ENCODE measurements around the gene PARP1.

PARP1 gene

GRCh38 chr1:226364901-226365565, 42.9 kb downstream of the PARP1 start:
- Mint-ChIP-seq H3K27me3 (ENCODE audit: low read depth) (no peaks in the 10 kb centered on the region), H3K36me3 (ENCODE audit: low read depth) (peaks cover 60% of the 10 kb centered on the region), H3K27ac (no peak overlapping the region), H3K9me3 (no peaks in the 10 kb centered on the region), H3K4me1 (ENCODE audit: low read depth) (no peaks in the 10 kb centered on the region), H3K4me3 (no peak overlapping the region)

- H3K4me1 Mint-ChIP-seq (ENCODE audit: low read depth), result no peaks in the 10 kb centered on the region
- peaks cover 62% of the 10 kb centered on the region for H3K36me3 Mint-ChIP-seq (ENCODE audit: low read depth)
- no peak overlapping the region for H3K27ac Mint-ChIP-seq
- H3K9me3 Mint-ChIP-seq, result no peaks in the 10 kb centered on the region
- H3K4me3 Mint-ChIP-seq, result no peak overlapping the region
- H3K27me3 Mint-ChIP-seq (ENCODE audit: low read depth), result no peaks in the 10 kb centered on the region
These were observed 43.4 kb downstream of the PARP1 start for GRCh38 chr1:226364514-226364899.

GRCh38 chr1:226363801-226364513, 43.9 kb downstream of the PARP1 start:
- Mint-ChIP-seq H3K4me1 (ENCODE audit: low read depth) (no peaks in the 10 kb centered on the region), H3K27ac (no peak overlapping the region), H3K4me3 (no peak overlapping the region), H3K36me3 (ENCODE audit: low read depth) (peaks cover 67% of the 10 kb centered on the region), H3K9me3 (no peaks in the 10 kb centered on the region), H3K27me3 (ENCODE audit: low read depth) (no peaks in the 10 kb centered on the region)

GRCh38 chr1:226362891-226363447, 44.9 kb downstream of the PARP1 start:
- no peaks in the 10 kb centered on the region for H3K27me3 Mint-ChIP-seq (ENCODE audit: low read depth)
- H3K4me3 Mint-ChIP-seq, result no peak overlapping the region
- H3K27ac Mint-ChIP-seq, result no peak overlapping the region
- no peaks in the 10 kb centered on the region for H3K4me1 Mint-ChIP-seq (ENCODE audit: low read depth)
- no peaks in the 10 kb centered on the region for H3K9me3 Mint-ChIP-seq
- H3K36me3 Mint-ChIP-seq (ENCODE audit: low read depth), result peaks cover 67% of the 10 kb centered on the region

GRCh38 chr1:226362361-226362760, 45.5 kb downstream of the PARP1 start:
- H3K4me3 Mint-ChIP-seq, result no peak overlapping the region
- H3K9me3 Mint-ChIP-seq, result no peaks in the 10 kb centered on the region
- H3K27ac Mint-ChIP-seq, result no peak overlapping the region
- no peaks in the 10 kb centered on the region for H3K4me1 Mint-ChIP-seq (ENCODE audit: low read depth)
- H3K36me3 Mint-ChIP-seq (ENCODE audit: low read depth), result peaks cover 62% of the 10 kb centered on the region
- no peaks in the 10 kb centered on the region for H3K27me3 Mint-ChIP-seq (ENCODE audit: low read depth)

- no peak overlapping the region for H3K4me3 Mint-ChIP-seq
- no peaks in the 10 kb centered on the region for H3K27me3 Mint-ChIP-seq (ENCODE audit: low read depth)
- no peaks in the 10 kb centered on the region for H3K9me3 Mint-ChIP-seq
- no peak overlapping the region for H3K27ac Mint-ChIP-seq
- no peaks in the 10 kb centered on the region for H3K4me1 Mint-ChIP-seq (ENCODE audit: low read depth)
- H3K36me3 Mint-ChIP-seq (ENCODE audit: low read depth), result peaks cover 52% of the 10 kb centered on the region
These were observed 47.7 kb downstream of the PARP1 start for GRCh38 chr1:226360106-226360746.

- Mint-ChIP-seq H3K4me3 (no peak overlapping the region), H3K4me1 (ENCODE audit: low read depth) (no peaks in the 10 kb centered on the region), H3K27me3 (ENCODE audit: low read depth) (no peaks in the 10 kb centered on the region), H3K9me3 (no peaks in the 10 kb centered on the region), H3K27ac (no peak overlapping the region), H3K36me3 (ENCODE audit: low read depth) (peaks cover 31% of the 10 kb centered on the region)
These were observed 50.5 kb downstream of the PARP1 start for GRCh38 chr1:226357416-226357815.

- no peak overlapping the region for H3K27ac Mint-ChIP-seq
- peaks cover 17% of the 10 kb centered on the region for H3K36me3 Mint-ChIP-seq (ENCODE audit: low read depth)
- H3K4me3 Mint-ChIP-seq, result no peak overlapping the region
- H3K27me3 Mint-ChIP-seq (ENCODE audit: low read depth), result no peaks in the 10 kb centered on the region
- H3K9me3 Mint-ChIP-seq, result no peaks in the 10 kb centered on the region
- H3K4me1 Mint-ChIP-seq (ENCODE audit: low read depth), result no peaks in the 10 kb centered on the region
These were observed 52.0 kb downstream of the PARP1 start for GRCh38 chr1:226355669-226356551.

GRCh38 chr1:226355016-226355415, 52.9 kb downstream of the PARP1 start:
- Mint-ChIP-seq H3K36me3 (ENCODE audit: low read depth) (peaks cover 13% of the 10 kb centered on the region), H3K4me1 (ENCODE audit: low read depth) (no peaks in the 10 kb centered on the region), H3K27ac (no peak overlapping the region), H3K27me3 (ENCODE audit: low read depth) (no peaks in the 10 kb centered on the region), H3K4me3 (no peak overlapping the region), H3K9me3 (no peaks in the 10 kb centered on the region)

- H3K36me3 Mint-ChIP-seq (ENCODE audit: low read depth), result peaks cover 5% of the 10 kb centered on the region
- H3K4me3 Mint-ChIP-seq, result no peak overlapping the region
- no peaks in the 10 kb centered on the region for H3K27me3 Mint-ChIP-seq (ENCODE audit: low read depth)
- H3K9me3 Mint-ChIP-seq, result no peaks in the 10 kb centered on the region
- no peak overlapping the region for H3K27ac Mint-ChIP-seq
- H3K4me1 Mint-ChIP-seq (ENCODE audit: low read depth), result no peaks in the 10 kb centered on the region
These were observed 54.0 kb downstream of the PARP1 start for GRCh38 chr1:226353698-226354525.

GRCh38 chr1:226351709-226352108, 56.2 kb downstream of the PARP1 start:
- Mint-ChIP-seq H3K4me3 (no peak overlapping the region), H3K4me1 (ENCODE audit: low read depth) (no peaks in the 10 kb centered on the region), H3K9me3 (no peaks in the 10 kb centered on the region), H3K27me3 (ENCODE audit: low read depth) (no peaks in the 10 kb centered on the region), H3K36me3 (ENCODE audit: low read depth) (no peaks in the 10 kb centered on the region), H3K27ac (no peak overlapping the region)

- no peaks in the 10 kb centered on the region for H3K4me1 Mint-ChIP-seq (ENCODE audit: low read depth)
- no peak overlapping the region for H3K27ac Mint-ChIP-seq
- H3K4me3 Mint-ChIP-seq, result no peak overlapping the region
- H3K27me3 Mint-ChIP-seq (ENCODE audit: low read depth), result no peaks in the 10 kb centered on the region
- no peaks in the 10 kb centered on the region for H3K9me3 Mint-ChIP-seq
- H3K36me3 Mint-ChIP-seq (ENCODE audit: low read depth), result no peaks in the 10 kb centered on the region
These were observed 57.4 kb downstream of the PARP1 start for GRCh38 chr1:226350519-226350865.

GRCh38 chr1:226349801-226350518, 57.9 kb downstream of the PARP1 start:
- H3K36me3 Mint-ChIP-seq (ENCODE audit: low read depth), result no peaks in the 10 kb centered on the region
- no peak overlapping the region for H3K27ac Mint-ChIP-seq
- no peak overlapping the region for H3K4me3 Mint-ChIP-seq
- H3K9me3 Mint-ChIP-seq, result no peaks in the 10 kb centered on the region
- H3K4me1 Mint-ChIP-seq (ENCODE audit: low read depth), result no peaks in the 10 kb centered on the region
- H3K27me3 Mint-ChIP-seq (ENCODE audit: low read depth), result no peaks in the 10 kb centered on the region
